Endodermal cell (in vitro differentiated cells): ENCODE results near the gene RTF2. TPM values are rescaled to one million over a fixed set of nuclear protein-coding genes. Genes with fewer than 3 reads are reported as not detected.

ENCODE experiments used
- DNase-seq: peaks from one replicate; pipeline ENCODE4 v3.0.0-alpha.2; 2017
- H3K27ac ChIP-seq: 2 replicates; pipeline ENCODE4 v1.5.1; 2013; ENCODE audit warnings: mild to moderate bottlenecking, low read depth, low read length, moderate library complexity
- H3K27me3 ChIP-seq: 2 replicates; pipeline ENCODE4 v1.6.1; 2013; ENCODE audit warnings: mild to moderate bottlenecking, low read length, moderate library complexity; ENCODE audit not compliant: insufficient read depth, control insufficient read depth, poor library complexity, severe bottlenecking
- H3K36me3 ChIP-seq: 2 replicates; pipeline ENCODE4 v1.7.0; 2013; ENCODE audit warnings: mild to moderate bottlenecking, low read length, moderate library complexity; ENCODE audit not compliant: control insufficient read depth, insufficient read depth
- H3K4me1 ChIP-seq: one replicate; pipeline ENCODE4 v1.7.0; 2013; ENCODE audit warnings: low read length; ENCODE audit not compliant: control insufficient read depth, insufficient read depth
- H3K4me3 ChIP-seq: 2 replicates; pipeline ENCODE4 v1.5.1; 2013; ENCODE audit warnings: mild to moderate bottlenecking, low read length, moderate library complexity
- H3K9ac ChIP-seq: 2 replicates; pipeline ENCODE4 v1.6.1; 2013; ENCODE audit warnings: mild to moderate bottlenecking, low read length, moderate library complexity; ENCODE audit not compliant: poor library complexity, severe bottlenecking; ENCODE audit errors: extremely low read depth
- H3K9me3 ChIP-seq: 2 replicates; pipeline ENCODE4 v1.6.1; 2013; ENCODE audit warnings: mild to moderate bottlenecking, low read length, moderate library complexity; ENCODE audit not compliant: control insufficient read depth
- H3K27ac Mint-ChIP-seq: 2 replicates; pipeline ENCODE4 v1.8.0; 2020; ENCODE audit warnings: mixed read lengths
- H3K27me3 Mint-ChIP-seq: 2 replicates; pipeline ENCODE4 v1.8.0; 2021; ENCODE audit warnings: mild to moderate bottlenecking, mixed read lengths; ENCODE audit not compliant: insufficient read depth
- H3K36me3 Mint-ChIP-seq: 2 replicates; pipeline ENCODE4 v1.8.0; 2020; ENCODE audit warnings: low read depth, mixed read lengths
- H3K4me1 Mint-ChIP-seq: 2 replicates; pipeline ENCODE4 v1.8.0; 2020; ENCODE audit warnings: mixed read lengths
- H3K4me3 Mint-ChIP-seq: 2 replicates; pipeline ENCODE4 v1.8.0; 2020; ENCODE audit warnings: mild to moderate bottlenecking, moderate library complexity, mixed read lengths
- H3K9me3 Mint-ChIP-seq: 2 replicates; pipeline ENCODE4 v1.8.0; 2020; ENCODE audit warnings: mild to moderate bottlenecking, mixed read lengths
- CTCF ChIP-seq: fragments of 200-600 bp; sonication (generic); conservative IDR thresholded peaks from 2 replicates; pipeline ENCODE4 v1.5.0; 2021; ENCODE audit warnings: antibody characterized with exemption, mild to moderate bottlenecking
- WGBS, 2 experiments: methylation state at CpG; one replicate each; pipeline versions ENCODE4 v1.1.5 to v1.1.7; 2013; ENCODE audit warnings: missing lambda C conversion rate in 2 of 2, mixed read lengths in 1 of 2; ENCODE audit not compliant: insufficient coverage in 1 of 2, insufficient read length in 1 of 2; 5-methylcytosine and 5-hydroxymethylcytosine counted together
- total RNA-seq, 2 donors: library from RNA; stranded (reverse); fragmentation: NEBNext Ultra II Directional in 1 of 2; extraction: Animal tissue kit (Norgen Biotek cat#: 25700) in 1 of 2; gene quantifications; 2 replicates in 1 of 2; 3 replicates in 1 of 2; pipeline ENCODE4 v1.2.1, GENCODE V29; 2021

Gene RTF2
- total RNA-seq, 2 donors from 2014 or later = 63.0 to 65.1 TPM

GRCh38 chr20:56469077-56469449 lies 636 bp downstream of the RTF2 start:
- H3K27me3 ChIP-seq = peaks cover 18% of the 10 kb centered on the region
- peaks cover 18% of the 10 kb centered on the region for H3K36me3 ChIP-seq
- no peaks in the 10 kb centered on the region for H3K4me1 ChIP-seq
- no peaks in the 10 kb centered on the region for H3K9me3 ChIP-seq
- peak overlapping the region; percentile 94 for H3K4me3 ChIP-seq
- Mint-ChIP-seq H3K27me3 (peaks cover 14% of the 10 kb centered on the region), H3K9me3 (no peaks in the 10 kb centered on the region), H3K36me3 (peaks cover 15% of the 10 kb centered on the region), H3K4me1 (peaks cover 6% of the 10 kb centered on the region), H3K27ac (peak overlapping the region; percentile 99), H3K4me3 (peak overlapping the region; percentile 100)
- TF ChIP-seq CTCF = no peak
- 36 to 37% methylated on average over 8 of the region's 8 CpGs for WGBS, 2 experiments
- peak overlapping the region; percentile 62 for H3K9ac ChIP-seq
- H3K27ac ChIP-seq = no peak overlapping the region
- DNase-seq = no peak

- Histone ChIP-seq H3K27ac (no peak overlapping the region), H3K4me1 (no peaks in the 10 kb centered on the region), H3K4me3 (no peak overlapping the region), H3K36me3 (peaks cover 80% of the 10 kb centered on the region), H3K27me3 (no peaks in the 10 kb centered on the region), H3K9me3 (no peaks in the 10 kb centered on the region), H3K9ac (no peak overlapping the region)
- Mint-ChIP-seq H3K27ac (no peak overlapping the region), H3K36me3 (peaks cover 72% of the 10 kb centered on the region), H3K4me1 (no peaks in the 10 kb centered on the region), H3K4me3 (no peak overlapping the region), H3K27me3 (no peaks in the 10 kb centered on the region), H3K9me3 (no peaks in the 10 kb centered on the region)
- DNase-seq = no peak
- TF ChIP-seq CTCF = no peak
- 96 to 100% methylated on average over 5 to 7 of the region's 7 CpGs for WGBS, 2 experiments
Measured at GRCh38 chr20:56483970-56484369, 15.5 kb downstream of the RTF2 start.

- Mint-ChIP-seq H3K4me3 (no peak overlapping the region), H3K9me3 (no peaks in the 10 kb centered on the region), H3K4me1 (no peaks in the 10 kb centered on the region), H3K27me3 (no peaks in the 10 kb centered on the region), H3K27ac (no peak overlapping the region), H3K36me3 (peaks cover 70% of the 10 kb centered on the region)
- Histone ChIP-seq H3K4me3 (no peak overlapping the region), H3K9ac (no peak overlapping the region), H3K27ac (no peak overlapping the region), H3K4me1 (no peaks in the 10 kb centered on the region), H3K36me3 (peaks cover 70% of the 10 kb centered on the region), H3K9me3 (no peaks in the 10 kb centered on the region), H3K27me3 (no peaks in the 10 kb centered on the region)
- no peak for TF ChIP-seq CTCF
- 95 to 96% methylated on average over 10 to 11 of the region's 11 CpGs for WGBS, 2 experiments
- no peak for DNase-seq
Measured at GRCh38 chr20:56487216-56487615, 18.8 kb downstream of the RTF2 start.
